Mammary epithelial cell (primary cell): ENCODE data around the gene ABHD2.

Source experiments
- CTCF ChIP-seq, 2 donors: IDR thresholded peaks in 1 of 2; conservative IDR thresholded peaks in 1 of 2; 2 replicates each; pipeline ENCODE4 v1.5.1; 2011 to 2012; ENCODE audit warnings: inconsistent platforms in 2 of 2, low read length in 2 of 2, mild to moderate bottlenecking in 2 of 2, control low read depth in 1 of 2, low read depth in 1 of 2; ENCODE audit not compliant: insufficient read depth in 1 of 2; ENCODE audit errors: extremely low read depth in 1 of 2
- EZH2 ChIP-seq: IDR thresholded peaks from 2 replicates; pipeline ENCODE4 v1.6.1; 2012; ENCODE audit warnings: low read length, inconsistent platforms, borderline replicate concordance

DNA sequence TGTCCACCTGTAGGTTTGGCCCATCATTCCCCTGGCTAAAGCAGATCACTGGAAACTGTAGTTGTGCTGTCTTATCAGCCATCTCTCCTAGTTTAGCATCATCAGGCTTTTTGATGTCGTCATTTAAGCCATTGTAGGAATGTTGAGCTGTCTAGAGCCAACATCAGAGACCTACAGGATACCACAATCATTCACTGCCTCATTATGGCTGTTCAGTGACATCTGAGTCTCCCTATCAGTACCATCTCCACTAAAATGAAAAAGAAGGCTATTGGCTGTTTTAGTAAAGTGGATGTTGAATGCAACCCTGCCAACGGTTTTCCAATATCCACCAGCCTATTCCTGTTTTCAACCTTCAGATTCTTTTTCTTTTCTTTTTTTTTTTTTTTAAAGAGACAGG, 103.9 kb downstream of the ABHD2 start:
- no peak for TF ChIP-seq CTCF (conservative IDR thresholded peaks at IDR 0.05 in 1 of 2, IDR thresholded peaks at IDR 0.05 in 1 of 2; ENCODE audit: extremely low read depth in 1 of 2, insufficient read depth in 1 of 2, low read depth in 1 of 2, low read length in 2 of 2)
- no peak for TF ChIP-seq EZH2
